Lung (tissue), 12 donors: ENCODE measurements around the gene DOCK8. TPM values are rescaled to one million over a fixed set of nuclear protein-coding genes. Genes with fewer than 3 reads are reported as not detected.
"Not testable (repeated sequence)": the region's sequence is repeated elsewhere in the genome, so short reads cannot be mapped to it uniquely, and the experiment has no call there.

ENCODE experiments used
- ATAC-seq: fragments of 200-7000 bp; cut with Tn5 transposase; one replicate; pipeline ENCODE4 v1.9.1; 2020; ENCODE audit warnings: moderate number of reproducible peaks; ENCODE audit not compliant: insufficient read depth, low FRiP score
- DNase-seq, 3 donors: peaks; one replicate each; pipeline ENCODE4 v3.0.0-alpha.2; 2013 to 2017
- H3K27ac ChIP-seq, 2 donors: one replicate each; pipeline ENCODE4 v1.5.1; 2013; ENCODE audit warnings: mild to moderate bottlenecking in 2 of 2, moderate library complexity in 2 of 2, control low read depth in 1 of 2, inconsistent platforms in 1 of 2, low read depth in 1 of 2, low read length in 1 of 2
- H3K27me3 ChIP-seq, 3 donors: one replicate each; pipeline ENCODE4 v1.5.1; 2013; ENCODE audit warnings: low read length in 2 of 3; ENCODE audit not compliant: control insufficient read depth in 3 of 3, insufficient read depth in 3 of 3
- H3K36me3 ChIP-seq, 4 donors: one replicate each; pipeline ENCODE4 v1.5.1; 2013; ENCODE audit warnings: low read length in 4 of 4, mild to moderate bottlenecking in 1 of 4, moderate library complexity in 1 of 4; ENCODE audit not compliant: control insufficient read depth in 4 of 4, insufficient read depth in 4 of 4
- H3K4me1 ChIP-seq, 5 donors: one replicate each; pipeline ENCODE4 v1.5.1; 2013; ENCODE audit warnings: low read length in 5 of 5, mild to moderate bottlenecking in 2 of 5, moderate library complexity in 1 of 5; ENCODE audit not compliant: control insufficient read depth in 5 of 5, insufficient read depth in 5 of 5
- H3K4me3 ChIP-seq: one replicate; pipeline ENCODE4 v1.5.1; 2013; ENCODE audit warnings: mild to moderate bottlenecking, control low read depth, moderate library complexity
- H3K9ac ChIP-seq, 2 donors: one replicate each; pipeline ENCODE4 v1.5.1; 2013; ENCODE audit warnings: low read length in 2 of 2, control low read depth in 1 of 2; ENCODE audit not compliant: insufficient read depth in 1 of 2
- H3K9me3 ChIP-seq, 4 donors: one replicate each; pipeline ENCODE4 v1.5.1; 2013; ENCODE audit warnings: low read length in 3 of 4, mild to moderate bottlenecking in 1 of 4, moderate library complexity in 1 of 4; ENCODE audit not compliant: control insufficient read depth in 4 of 4, insufficient read depth in 3 of 4
- WGBS, 2 donors: extraction: QIAGEN DNeasy Blood & Tissue Kit; methylation state at CpG; one replicate each; pipeline ENCODE4 v1.1.7; 2013; 5-methylcytosine and 5-hydroxymethylcytosine counted together
- polyA plus RNA-seq, 2 donors: library from polyadenylated mRNA; stranded (reverse); fragments of 200-250 nt; gene quantifications; one replicate each; pipeline ENCODE4 v1.2.1, GENCODE V29; 2013
- total RNA-seq, 2 donors: library from RNA; depleted of rRNA in 1 of 2; stranded (reverse); fragments of >200 nt in 1 of 2; gene quantifications; one replicate each; pipeline ENCODE4 v1.2.1, GENCODE V29; 2014 to 2021
- TF ChIP-seq, protein P1 (sequence below): IDR thresholded peaks from 2 replicates; pipeline ENCODE4 v1.5.1; 2012; ENCODE audit warnings: mild to moderate bottlenecking; ENCODE audit errors: control extremely low read depth, extremely low read depth
- donor health status: control.
- donor health status: control.
- donor health status: Bipolar disorder and iron deficiency.
- donor health status: healthy.
- donor health status: DM: yes; HTN: yes; CAD: no.

DOCK8 gene
- total and polyA plus RNA-seq, 4 donors = 9.6 to 75.1 (median 27.3) TPM

DNA sequence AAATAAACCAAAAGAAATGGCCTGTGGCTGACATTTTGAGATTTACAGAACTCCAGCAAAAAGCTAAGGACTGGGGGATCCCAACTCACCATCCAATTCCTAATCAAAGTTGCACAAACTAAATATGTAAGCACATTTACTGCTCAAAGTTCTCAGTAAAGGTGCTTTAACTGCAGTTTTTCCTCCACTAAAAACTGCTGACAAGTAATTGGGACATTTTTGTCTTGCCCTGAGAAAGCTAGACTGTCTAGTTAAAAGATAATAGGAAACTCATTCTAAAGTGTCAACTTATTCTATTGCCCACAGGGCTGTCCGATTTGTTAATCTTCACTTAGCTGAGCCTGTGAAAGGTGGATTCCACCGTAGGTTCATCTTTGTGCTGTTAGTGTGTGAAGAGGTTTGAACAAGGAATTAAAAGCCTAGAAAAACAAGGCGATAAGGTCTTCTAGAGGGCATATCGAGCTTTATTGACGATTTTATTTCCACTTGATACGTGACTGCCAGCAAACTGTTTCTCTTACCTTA is 1.0 kb downstream of the DOCK8 start:
- TF ChIP-seq, protein P1, sequence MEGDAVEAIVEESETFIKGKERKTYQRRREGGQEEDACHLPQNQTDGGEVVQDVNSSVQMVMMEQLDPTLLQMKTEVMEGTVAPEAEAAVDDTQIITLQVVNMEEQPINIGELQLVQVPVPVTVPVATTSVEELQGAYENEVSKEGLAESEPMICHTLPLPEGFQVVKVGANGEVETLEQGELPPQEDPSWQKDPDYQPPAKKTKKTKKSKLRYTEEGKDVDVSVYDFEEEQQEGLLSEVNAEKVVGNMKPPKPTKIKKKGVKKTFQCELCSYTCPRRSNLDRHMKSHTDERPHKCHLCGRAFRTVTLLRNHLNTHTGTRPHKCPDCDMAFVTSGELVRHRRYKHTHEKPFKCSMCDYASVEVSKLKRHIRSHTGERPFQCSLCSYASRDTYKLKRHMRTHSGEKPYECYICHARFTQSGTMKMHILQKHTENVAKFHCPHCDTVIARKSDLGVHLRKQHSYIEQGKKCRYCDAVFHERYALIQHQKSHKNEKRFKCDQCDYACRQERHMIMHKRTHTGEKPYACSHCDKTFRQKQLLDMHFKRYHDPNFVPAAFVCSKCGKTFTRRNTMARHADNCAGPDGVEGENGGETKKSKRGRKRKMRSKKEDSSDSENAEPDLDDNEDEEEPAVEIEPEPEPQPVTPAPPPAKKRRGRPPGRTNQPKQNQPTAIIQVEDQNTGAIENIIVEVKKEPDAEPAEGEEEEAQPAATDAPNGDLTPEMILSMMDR = no peak
- Histone ChIP-seq H3K4me3 (no peak overlapping the region), H3K9ac (peak overlapping the region in 1 of 2 donors; percentile 47), H3K4me1 (no peaks in the 10 kb centered on the region), H3K27ac (no peak overlapping the region), H3K36me3 (no peaks in the 10 kb centered on the region), H3K27me3 (peaks cover 0 to 38% (median 32%) of the 10 kb centered on the region in 3 donors), H3K9me3 (no peaks in the 10 kb centered on the region)
- no peak for DNase-seq
- no peak for ATAC-seq
- 53 to 54% methylated on average over 6 of the region's 6 CpGs for WGBS, 2 donors

DNA sequence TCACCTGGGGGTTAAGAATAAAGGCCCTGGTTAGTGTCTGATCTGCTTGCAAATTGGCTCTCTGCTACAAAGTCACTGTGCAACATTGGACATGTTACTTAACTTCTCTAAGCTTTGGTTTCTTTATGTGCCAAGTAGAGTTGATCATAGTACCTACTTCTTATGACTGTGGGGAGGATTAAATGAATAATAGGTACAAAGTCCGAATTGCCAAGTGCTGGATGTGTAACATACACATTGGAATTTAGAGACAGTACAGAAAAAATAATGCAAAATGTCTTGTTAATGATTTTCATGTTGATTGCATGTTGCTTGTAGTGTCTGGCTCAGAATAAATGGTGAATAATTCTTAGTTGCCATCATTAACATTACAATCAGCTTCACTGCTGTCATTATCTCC is 2.2 kb downstream of the DOCK8 start:
- Histone ChIP-seq H3K27me3 (peaks cover 0 to 38% (median 32%) of the 10 kb centered on the region in 3 donors), H3K9me3 (no peaks in the 10 kb centered on the region), H3K36me3 (no peaks in the 10 kb centered on the region), H3K4me3 (no peak overlapping the region), H3K27ac (no peak overlapping the region), H3K9ac (no peak overlapping the region), H3K4me1 (no peaks in the 10 kb centered on the region)
- 83 to 85% methylated on average over 1 of the region's 1 CpG for WGBS, 2 donors
- TF ChIP-seq, protein P1 = no peak
- no peak for ATAC-seq
- DNase-seq = no peak

DNA sequence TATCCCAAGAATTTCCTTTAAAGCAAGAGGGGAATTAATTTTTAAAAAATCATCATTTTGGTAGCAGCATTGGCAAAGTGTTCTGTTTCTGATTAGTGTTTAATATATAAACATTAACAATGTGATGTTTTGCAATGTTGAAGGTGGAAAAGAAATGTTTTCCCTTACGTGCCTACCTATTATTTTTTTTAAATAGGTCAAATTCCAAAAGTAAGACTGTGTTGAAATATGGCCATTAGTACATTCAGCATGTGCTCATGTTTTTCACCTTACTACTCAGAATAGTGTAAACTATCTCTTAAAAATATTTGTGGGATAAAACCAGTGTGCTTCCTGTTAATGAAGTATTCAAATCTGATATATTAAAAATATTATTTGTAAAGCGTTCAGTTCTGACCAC is 3.3 kb downstream of the DOCK8 start:
- H3K9ac ChIP-seq = no peak overlapping the region
- TF ChIP-seq, protein P1 = no peak
- WGBS, 2 donors = 62 to 68% methylated on average over 2 of the region's 2 CpGs
- H3K4me1 ChIP-seq = no peaks in the 10 kb centered on the region
- ATAC-seq = no peak
- H3K36me3 ChIP-seq = no peaks in the 10 kb centered on the region
- peaks cover 0 to 33% (median 32%) of the 10 kb centered on the region in 3 donors for H3K27me3 ChIP-seq
- H3K27ac ChIP-seq = no peak overlapping the region
- no peak overlapping the region for H3K4me3 ChIP-seq
- H3K9me3 ChIP-seq = no peaks in the 10 kb centered on the region
- DNase-seq = no peak

DNA sequence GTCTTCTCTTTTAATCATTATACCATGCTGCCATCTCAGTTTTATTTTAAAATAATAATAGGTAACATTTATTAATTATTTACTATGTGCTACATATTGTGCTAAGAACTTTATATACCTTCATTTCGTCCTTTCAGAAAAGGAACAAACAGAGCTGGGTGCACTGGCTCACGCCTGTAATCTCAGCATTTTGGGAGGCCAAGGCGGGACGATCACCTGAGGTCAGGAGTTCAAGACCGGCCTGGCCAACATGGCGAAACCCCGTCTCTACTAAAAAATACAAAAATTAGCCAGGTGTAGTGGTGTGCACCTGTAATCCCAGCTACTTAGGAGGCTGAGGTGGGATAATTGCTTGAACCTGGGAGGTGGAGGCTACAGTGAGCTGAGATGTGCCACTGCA is 4.4 kb downstream of the DOCK8 start:
- H3K4me3 ChIP-seq, H3K9me3 ChIP-seq, H3K4me1 ChIP-seq, H3K36me3 ChIP-seq, ATAC-seq, H3K9ac ChIP-seq, DNase-seq, H3K27ac ChIP-seq: not testable (repeated sequence)
- 92 to 94% methylated on average over 7 of the region's 7 CpGs for WGBS, 2 donors
- peaks cover 0 to 32% (median 30%) of the 10 kb centered on the region in 3 donors for H3K27me3 ChIP-seq
